C4-2B (cell line): ENCODE data around the gene FRAS1.
"Not testable (repeated sequence)": the region's sequence is repeated elsewhere in the genome, so short reads cannot be mapped to it uniquely, and the experiment has no call there.

Experiments used
- H3K27ac ChIP-seq: fragments of 450-650 bp; 2 replicates; pipeline ENCODE4 v1.5.1; 2017
- ZFX ChIP-seq: fragments of 450-650 bp; IDR thresholded peaks from 2 replicates; pipeline ENCODE4 v1.6.1; 2017
- TF ChIP-seq, protein P1 (sequence below): fragments of 450-650 bp; conservative IDR thresholded peaks from 2 replicates; pipeline ENCODE4 v1.5.1; 2017; ENCODE audit warnings: mild to moderate bottlenecking

Gene FRAS1

DNA sequence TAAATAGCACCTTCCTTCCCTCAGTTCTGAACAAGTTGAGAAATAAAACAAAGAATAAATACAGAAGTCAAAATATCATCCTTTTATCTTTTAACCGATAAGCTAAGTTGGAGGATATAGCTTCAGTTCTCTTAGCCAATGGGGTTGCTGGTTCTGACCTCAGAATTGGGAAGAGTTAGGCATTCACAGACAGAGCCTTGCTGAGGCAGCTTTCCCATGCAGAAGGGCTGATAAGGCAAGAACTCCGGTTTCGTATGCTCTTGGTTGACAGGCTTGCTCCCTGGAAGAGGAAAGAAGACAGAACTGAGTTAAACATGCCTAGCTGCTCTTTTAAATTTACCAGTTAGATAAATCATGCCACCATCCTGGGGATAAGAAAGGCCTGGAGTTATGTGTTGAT lies 17.6 kb downstream of the FRAS1 start:
- no peak for TF ChIP-seq ZFX
- TF ChIP-seq, protein P1, sequence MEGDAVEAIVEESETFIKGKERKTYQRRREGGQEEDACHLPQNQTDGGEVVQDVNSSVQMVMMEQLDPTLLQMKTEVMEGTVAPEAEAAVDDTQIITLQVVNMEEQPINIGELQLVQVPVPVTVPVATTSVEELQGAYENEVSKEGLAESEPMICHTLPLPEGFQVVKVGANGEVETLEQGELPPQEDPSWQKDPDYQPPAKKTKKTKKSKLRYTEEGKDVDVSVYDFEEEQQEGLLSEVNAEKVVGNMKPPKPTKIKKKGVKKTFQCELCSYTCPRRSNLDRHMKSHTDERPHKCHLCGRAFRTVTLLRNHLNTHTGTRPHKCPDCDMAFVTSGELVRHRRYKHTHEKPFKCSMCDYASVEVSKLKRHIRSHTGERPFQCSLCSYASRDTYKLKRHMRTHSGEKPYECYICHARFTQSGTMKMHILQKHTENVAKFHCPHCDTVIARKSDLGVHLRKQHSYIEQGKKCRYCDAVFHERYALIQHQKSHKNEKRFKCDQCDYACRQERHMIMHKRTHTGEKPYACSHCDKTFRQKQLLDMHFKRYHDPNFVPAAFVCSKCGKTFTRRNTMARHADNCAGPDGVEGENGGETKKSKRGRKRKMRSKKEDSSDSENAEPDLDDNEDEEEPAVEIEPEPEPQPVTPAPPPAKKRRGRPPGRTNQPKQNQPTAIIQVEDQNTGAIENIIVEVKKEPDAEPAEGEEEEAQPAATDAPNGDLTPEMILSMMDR, result no peak
- H3K27ac ChIP-seq, result no peak overlapping the region

GRCh38 chr4:78075986-78076385 lies 18.9 kb downstream of the FRAS1 start:
- no peak overlapping the region for H3K27ac ChIP-seq
- TF ChIP-seq, protein P1, result no peak
- TF ChIP-seq ZFX, result no peak

DNA sequence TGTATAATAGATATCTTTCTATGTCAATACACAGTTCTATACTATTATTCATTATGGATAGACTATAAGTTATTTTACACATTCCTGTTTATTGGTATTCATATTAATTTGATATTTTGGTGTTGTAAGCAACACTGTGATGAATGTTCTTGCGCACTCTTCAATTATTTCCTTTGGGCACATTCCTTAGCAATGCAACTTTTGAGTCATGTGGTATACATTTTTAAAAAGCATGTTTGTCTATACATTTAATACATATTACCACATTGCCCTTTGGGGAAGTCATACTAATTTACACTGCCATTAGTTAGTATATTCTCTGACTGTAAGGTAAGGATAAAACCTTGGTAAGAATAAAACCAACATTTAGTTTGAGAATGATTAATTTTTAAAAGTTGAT lies 21.0 kb downstream of the FRAS1 start:
- H3K27ac ChIP-seq, result no peak overlapping the region
- TF ChIP-seq, protein P1, result no peak
- no peak for TF ChIP-seq ZFX

- H3K27ac ChIP-seq, result no peak overlapping the region
- TF ChIP-seq, protein P1, result no peak
- TF ChIP-seq ZFX, result no peak
Observed at GRCh38 chr4:78079726-78080430, 22.8 kb downstream of the FRAS1 start.

DNA sequence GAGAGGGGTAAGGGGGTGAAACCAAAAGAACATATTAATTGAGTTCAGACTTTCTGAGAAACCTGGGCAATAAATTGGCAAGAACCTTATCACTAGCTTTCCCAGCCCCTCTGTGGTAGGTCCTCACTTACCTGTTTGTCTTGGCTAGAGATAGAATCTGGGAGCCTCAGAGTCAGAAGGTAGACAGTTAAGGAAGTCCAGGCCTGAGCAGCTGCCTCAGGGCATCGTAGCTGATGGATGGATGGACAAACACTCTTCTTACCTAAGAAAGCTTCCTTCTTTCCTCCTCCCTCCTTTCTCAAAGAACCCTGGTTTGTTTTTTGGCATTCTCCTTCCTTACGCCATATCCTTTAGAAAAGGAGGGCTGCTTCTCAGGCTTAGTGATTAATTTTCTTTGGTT lies 24.4 kb downstream of the FRAS1 start:
- H3K27ac ChIP-seq, result no peak overlapping the region
- TF ChIP-seq, protein P1, result no peak

DNA sequence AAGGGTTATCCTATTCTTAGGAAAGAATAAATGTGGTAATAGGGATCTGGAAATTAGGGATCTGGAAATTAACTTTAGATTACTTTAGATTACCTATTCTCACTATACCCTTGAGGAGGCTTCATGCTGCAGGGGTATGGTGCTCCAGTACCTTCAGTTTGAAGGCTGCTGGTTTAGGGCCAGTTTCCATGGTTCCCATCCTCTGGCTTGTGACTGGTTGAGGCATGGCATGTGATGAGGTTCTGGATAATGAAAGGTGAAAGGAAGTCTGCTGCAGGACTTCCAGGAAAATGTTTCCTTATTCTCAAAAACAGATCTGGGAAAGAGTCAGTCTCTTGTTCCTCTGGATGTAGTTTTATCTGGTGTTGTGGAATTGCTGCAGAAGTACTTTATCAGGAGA lies 25.9 kb downstream of the FRAS1 start:
- H3K27ac ChIP-seq, result no peak overlapping the region
- no peak for TF ChIP-seq ZFX
- TF ChIP-seq, protein P1, result no peak

DNA sequence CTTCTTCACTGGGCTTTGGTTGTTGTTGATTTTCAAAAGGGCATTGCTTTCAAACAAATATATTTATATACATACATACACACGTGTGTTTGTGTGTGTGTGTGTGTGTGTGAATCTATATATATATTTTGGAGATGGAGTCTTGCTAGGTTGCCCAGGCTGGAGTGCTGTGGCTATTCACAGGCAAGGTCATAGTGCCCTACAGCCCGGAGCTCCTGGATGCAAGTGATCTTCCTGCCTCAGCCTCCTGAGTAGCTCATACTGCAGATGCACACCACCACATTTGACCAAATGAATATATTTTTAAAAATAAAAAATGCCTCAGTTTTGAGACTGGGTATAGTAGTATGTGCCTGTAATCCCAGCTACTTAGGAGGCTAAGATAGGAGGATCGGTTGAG lies 34.4 kb downstream of the FRAS1 start:
- no peak overlapping the region for H3K27ac ChIP-seq
- TF ChIP-seq ZFX, result no peak
- TF ChIP-seq, protein P1, result no peak

DNA sequence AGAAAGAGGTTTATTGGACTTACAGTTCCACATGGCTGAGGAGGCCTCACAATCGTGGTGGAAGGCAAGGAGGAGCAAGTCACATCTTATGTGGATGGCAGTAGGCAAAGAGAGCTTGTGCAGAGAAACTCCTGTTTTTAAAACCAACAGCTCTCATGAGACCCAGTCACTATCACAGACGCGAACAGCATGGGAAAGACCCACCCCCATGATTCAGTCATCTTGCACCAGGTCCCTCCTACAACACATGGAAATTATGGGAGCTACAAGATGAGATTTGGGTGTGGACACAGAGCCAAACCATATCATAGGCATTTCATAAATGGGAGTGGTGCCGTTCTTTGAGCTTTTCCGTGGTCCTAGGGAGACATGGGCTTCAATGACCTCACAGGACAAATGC lies 35.2 kb downstream of the FRAS1 start:
- H3K27ac ChIP-seq, result not testable (repeated sequence)
